HFF-Myc (cell line): Measurements from ENCODE around the gene PLEKHN1.

Experiments used
- DNase-seq: peaks from one replicate; pipeline ENCODE4 v3.0.0-alpha.2; 2011; ENCODE audit warnings: low read depth; ENCODE audit errors: extremely low read depth
- H3K4me3 ChIP-seq: replicated peaks from 2 replicates; pipeline ENCODE4 v1.5.1; 2011; ENCODE audit warnings: low read depth, mild to moderate bottlenecking, control low read depth, low read length
- CTCF ChIP-seq: IDR thresholded peaks from 2 replicates; pipeline ENCODE4 v1.5.1; 2012; ENCODE audit warnings: mild to moderate bottlenecking, low read depth, low read length, control low read depth; ENCODE audit errors: missing control alignments

Gene PLEKHN1

DNA sequence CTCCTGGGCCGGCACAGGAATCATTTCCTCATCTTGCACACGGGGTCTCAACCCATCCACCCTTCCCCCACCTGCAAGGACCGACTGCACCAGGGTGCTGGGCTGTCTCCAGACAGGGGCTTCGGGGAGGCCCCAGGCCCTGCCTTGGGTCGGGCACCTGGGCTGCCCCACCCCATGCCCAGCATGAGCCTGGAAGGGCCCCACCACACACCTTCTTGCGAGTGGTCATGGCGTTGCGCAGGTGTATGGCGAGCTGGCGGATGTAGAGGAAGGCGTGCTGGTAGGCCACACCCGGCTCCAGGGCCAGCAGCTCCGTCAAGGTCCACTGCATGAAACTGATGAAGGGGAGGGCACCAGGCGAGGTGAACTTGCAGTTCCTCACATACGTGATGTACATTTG, 14.1 kb upstream of the PLEKHN1 start:
- no peak for DNase-seq

GRCh38 chr1:952603-953002, 13.7 kb upstream of the PLEKHN1 start:
- DNase-seq = no peak
- H3K4me3 ChIP-seq = no peak overlapping the region
- TF ChIP-seq CTCF = no peak

More for the DNA sequence above, 14.1 kb upstream of the PLEKHN1 start:
- TF ChIP-seq CTCF = no peak
- H3K4me3 ChIP-seq = no peak overlapping the region

DNA sequence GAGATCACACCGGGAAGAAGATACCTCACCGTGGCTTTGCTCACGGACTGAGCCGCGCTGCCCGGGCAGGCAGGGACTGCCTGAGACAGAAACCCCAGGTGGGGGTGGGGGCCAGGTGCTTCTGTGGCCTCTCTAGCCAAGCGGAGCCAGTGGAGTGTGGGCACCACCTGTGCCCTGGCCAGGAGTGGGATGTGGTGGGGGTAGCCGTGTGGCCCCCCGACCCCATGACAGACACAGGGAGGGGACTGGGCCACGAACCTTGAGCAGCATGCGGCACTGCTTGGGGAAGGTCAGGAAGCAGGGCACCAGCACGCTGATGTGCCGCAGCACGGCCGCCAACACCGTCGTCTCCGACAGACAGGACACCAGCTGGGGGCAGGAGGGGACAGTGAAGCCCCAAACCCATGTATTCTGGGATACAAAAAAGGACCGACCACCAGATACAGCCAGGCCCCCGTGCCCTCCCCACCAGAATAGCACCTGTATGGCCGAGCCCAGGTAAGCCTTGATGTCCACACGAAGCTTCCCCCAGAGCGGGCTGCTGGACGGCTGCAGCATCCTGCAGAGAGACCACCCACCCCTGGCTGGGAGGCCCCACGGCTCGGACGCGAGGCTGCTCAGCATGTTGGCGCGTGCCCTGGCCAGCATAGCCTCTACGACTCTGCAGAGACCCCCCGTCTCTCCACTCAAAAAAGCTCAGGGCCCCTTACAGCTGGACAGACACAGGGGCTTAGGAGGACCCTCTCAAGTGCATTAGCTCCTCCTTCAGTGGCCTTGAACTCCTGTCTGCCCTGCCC, 12.6 kb upstream of the PLEKHN1 start:
- no peak for DNase-seq
- H3K4me3 ChIP-seq = no peak overlapping the region
- TF ChIP-seq CTCF = no peak

- DNase-seq = no peak
- no peak overlapping the region for H3K4me3 ChIP-seq
- no peak for TF ChIP-seq CTCF
Measured at GRCh38 chr1:954927-955326, 11.4 kb upstream of the PLEKHN1 start.

DNA sequence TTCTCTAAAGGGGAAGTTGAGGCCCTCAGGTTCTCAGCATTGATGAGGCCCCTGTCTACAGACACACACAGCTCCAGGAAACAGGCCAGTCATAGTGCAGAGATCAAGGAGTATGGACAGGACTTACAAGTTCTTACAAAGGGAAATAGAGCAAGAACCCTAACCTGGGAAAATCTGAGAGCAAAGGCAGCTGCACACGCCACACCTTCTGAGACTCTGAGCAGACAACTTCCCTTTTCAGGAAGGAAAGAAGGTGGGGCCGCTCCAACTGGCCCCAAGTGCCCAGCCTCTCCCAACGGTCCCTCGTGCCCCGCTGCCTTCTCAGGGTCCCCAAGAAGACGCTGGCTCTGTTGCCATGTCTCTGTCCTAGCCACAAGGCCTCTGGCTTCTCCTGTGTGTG, 10.8 kb upstream of the PLEKHN1 start:
- no peak for DNase-seq
- no peak for TF ChIP-seq CTCF
- no peak overlapping the region for H3K4me3 ChIP-seq

DNA sequence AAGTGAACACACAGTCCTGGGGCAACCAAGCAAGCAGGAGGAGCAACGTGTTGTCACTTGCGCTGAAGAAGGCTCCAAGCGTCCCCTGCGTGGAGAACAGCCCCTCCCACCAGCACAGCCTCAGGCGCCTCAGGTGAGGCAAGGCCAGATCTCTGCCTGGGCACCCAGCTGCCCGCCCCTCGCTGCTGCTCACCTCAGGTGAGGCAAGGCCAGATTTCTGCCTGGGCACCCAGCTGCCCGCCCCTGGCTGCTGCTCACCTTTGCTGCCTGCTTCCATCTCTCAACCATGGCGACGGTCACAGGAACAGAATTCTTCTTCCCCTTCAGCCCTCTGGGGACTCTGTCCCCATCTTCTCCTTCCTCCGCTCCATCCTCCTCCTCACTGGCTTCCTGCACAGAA, 9.6 kb upstream of the PLEKHN1 start:
- DNase-seq = no peak
- no peak for TF ChIP-seq CTCF

More for the DNA sequence above, 9.6 kb upstream of the PLEKHN1 start:
- H3K4me3 ChIP-seq = no peak overlapping the region
